ENCODE data around the gene CPN2.

GRCh38 chr3:194395212-194395611 lies 44.1 kb upstream of the CPN2 start:
- TF ChIP-seq CTCF (IDR thresholded peaks at IDR 0.05) (no peak), POLR2AphosphoS5 (IDR thresholded peaks at IDR 0.05) (no peak), EP300 (IDR thresholded peaks at IDR 0.05) (no peak), POLR2A (IDR thresholded peaks at IDR 0.05; ENCODE audit: low read depth) (no peak)

Measured in esophagus muscularis mucosa (tissue), 4 donors.